CD8-positive, alpha-beta memory T cell (primary cell): Measurements from ENCODE around the gene PANX2. TPM values are rescaled to one million over a fixed set of nuclear protein-coding genes. Genes with fewer than 3 reads are reported as not detected.

Experiments used
- CTCF ChIA-PET: fragments of 350-600 bp; sonication (Branson Sonifier 250); formaldehyde crosslinking; loops from one replicate; lab custom pipeline; 2021; ENCODE audit warnings: antibody characterized with exemption; lab: Charles Lee
- POLR2A ChIA-PET: fragments of 350-600 bp; sonication (Branson Sonifier 250); formaldehyde crosslinking; loops from one replicate; lab custom pipeline; 2021; ENCODE audit warnings: antibody characterized with exemption; lab: Charles Lee
- DNase-seq, 5 donors: peaks; one replicate each; pipeline versions ENCODE4 v3.0.0 to v3.0.0-alpha.2; 2020 to 2022; ENCODE audit warnings: mixed read lengths in 1 of 5
- H3K27ac ChIP-seq: one replicate; pipeline ENCODE4 v1.7.0; 2013; ENCODE audit warnings: low read depth, mild to moderate bottlenecking, low read length, moderate library complexity
- H3K27me3 ChIP-seq: 2 replicates; pipeline ENCODE4 v1.7.0; 2013; ENCODE audit warnings: low read length, mild to moderate bottlenecking; ENCODE audit not compliant: insufficient read depth, poor library complexity, severe bottlenecking
- H3K36me3 ChIP-seq: 2 replicates; pipeline ENCODE4 v1.7.0; 2013; ENCODE audit warnings: mild to moderate bottlenecking, low read length, moderate library complexity; ENCODE audit not compliant: insufficient read depth
- H3K4me1 ChIP-seq: 2 replicates; pipeline ENCODE4 v1.7.0; 2013; ENCODE audit warnings: mild to moderate bottlenecking, low read length, moderate library complexity; ENCODE audit not compliant: insufficient read depth
- H3K4me3 ChIP-seq: 2 replicates; pipeline ENCODE4 v1.7.0; 2013; ENCODE audit warnings: mild to moderate bottlenecking, low read length
- H3K9me3 ChIP-seq: 2 replicates; pipeline ENCODE4 v1.7.0; 2013; ENCODE audit warnings: mild to moderate bottlenecking, low read length
- H3K27ac Mint-ChIP-seq, 8 donors: one replicate each; pipeline ENCODE4 v1.8.0; 2020 to 2021; ENCODE audit warnings: mixed read lengths in 8 of 8, mild to moderate bottlenecking in 6 of 8, inconsistent platforms in 3 of 8, moderate library complexity in 3 of 8
- H3K27me3 Mint-ChIP-seq, 2 donors: one replicate each; pipeline ENCODE4 v1.8.0; 2020 to 2021; ENCODE audit warnings: mixed read lengths in 2 of 2, mild to moderate bottlenecking in 1 of 2, moderate library complexity in 1 of 2
- H3K36me3 Mint-ChIP-seq, 3 donors: one replicate each; pipeline ENCODE4 v1.8.0; 2020 to 2021; ENCODE audit warnings: mixed read lengths in 3 of 3, inconsistent platforms in 1 of 3, mild to moderate bottlenecking in 1 of 3
- H3K4me1 Mint-ChIP-seq, 3 donors: one replicate each; pipeline ENCODE4 v1.8.0; 2020 to 2021; ENCODE audit warnings: mixed read lengths in 3 of 3, inconsistent platforms in 1 of 3, mild to moderate bottlenecking in 1 of 3
- H3K4me3 Mint-ChIP-seq, 7 donors: one replicate each; pipeline ENCODE4 v1.8.0; 2020 to 2021; ENCODE audit warnings: mixed read lengths in 7 of 7, mild to moderate bottlenecking in 6 of 7, moderate library complexity in 4 of 7, inconsistent platforms in 2 of 7
- H3K9me3 Mint-ChIP-seq, 5 donors: one replicate each; pipeline ENCODE4 v1.8.0; 2020 to 2022; ENCODE audit warnings: mixed read lengths in 5 of 5, mild to moderate bottlenecking in 3 of 5, moderate library complexity in 2 of 5, inconsistent platforms in 1 of 5
- polyA plus RNA-seq: library from polyadenylated mRNA; unstranded; fragments of 300-500 nt; fragmentation: Illumina TruSeq; gene quantifications from one replicate; pipeline ENCODE4 v1.2.3, GENCODE V29; 2021
- total RNA-seq, 2 experiments: library from RNA; stranded (reverse); gene quantifications; one replicate each; pipeline ENCODE4 v1.2.3, GENCODE V29; 2021

Gene PANX2, protein sequence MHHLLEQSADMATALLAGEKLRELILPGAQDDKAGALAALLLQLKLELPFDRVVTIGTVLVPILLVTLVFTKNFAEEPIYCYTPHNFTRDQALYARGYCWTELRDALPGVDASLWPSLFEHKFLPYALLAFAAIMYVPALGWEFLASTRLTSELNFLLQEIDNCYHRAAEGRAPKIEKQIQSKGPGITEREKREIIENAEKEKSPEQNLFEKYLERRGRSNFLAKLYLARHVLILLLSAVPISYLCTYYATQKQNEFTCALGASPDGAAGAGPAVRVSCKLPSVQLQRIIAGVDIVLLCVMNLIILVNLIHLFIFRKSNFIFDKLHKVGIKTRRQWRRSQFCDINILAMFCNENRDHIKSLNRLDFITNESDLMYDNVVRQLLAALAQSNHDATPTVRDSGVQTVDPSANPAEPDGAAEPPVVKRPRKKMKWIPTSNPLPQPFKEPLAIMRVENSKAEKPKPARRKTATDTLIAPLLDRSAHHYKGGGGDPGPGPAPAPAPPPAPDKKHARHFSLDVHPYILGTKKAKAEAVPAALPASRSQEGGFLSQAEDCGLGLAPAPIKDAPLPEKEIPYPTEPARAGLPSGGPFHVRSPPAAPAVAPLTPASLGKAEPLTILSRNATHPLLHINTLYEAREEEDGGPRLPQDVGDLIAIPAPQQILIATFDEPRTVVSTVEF
- total RNA-seq, result 1 to 10 TPM; 1.7 to 1.8 TPM
- polyA plus RNA-seq, result not detected

DNA sequence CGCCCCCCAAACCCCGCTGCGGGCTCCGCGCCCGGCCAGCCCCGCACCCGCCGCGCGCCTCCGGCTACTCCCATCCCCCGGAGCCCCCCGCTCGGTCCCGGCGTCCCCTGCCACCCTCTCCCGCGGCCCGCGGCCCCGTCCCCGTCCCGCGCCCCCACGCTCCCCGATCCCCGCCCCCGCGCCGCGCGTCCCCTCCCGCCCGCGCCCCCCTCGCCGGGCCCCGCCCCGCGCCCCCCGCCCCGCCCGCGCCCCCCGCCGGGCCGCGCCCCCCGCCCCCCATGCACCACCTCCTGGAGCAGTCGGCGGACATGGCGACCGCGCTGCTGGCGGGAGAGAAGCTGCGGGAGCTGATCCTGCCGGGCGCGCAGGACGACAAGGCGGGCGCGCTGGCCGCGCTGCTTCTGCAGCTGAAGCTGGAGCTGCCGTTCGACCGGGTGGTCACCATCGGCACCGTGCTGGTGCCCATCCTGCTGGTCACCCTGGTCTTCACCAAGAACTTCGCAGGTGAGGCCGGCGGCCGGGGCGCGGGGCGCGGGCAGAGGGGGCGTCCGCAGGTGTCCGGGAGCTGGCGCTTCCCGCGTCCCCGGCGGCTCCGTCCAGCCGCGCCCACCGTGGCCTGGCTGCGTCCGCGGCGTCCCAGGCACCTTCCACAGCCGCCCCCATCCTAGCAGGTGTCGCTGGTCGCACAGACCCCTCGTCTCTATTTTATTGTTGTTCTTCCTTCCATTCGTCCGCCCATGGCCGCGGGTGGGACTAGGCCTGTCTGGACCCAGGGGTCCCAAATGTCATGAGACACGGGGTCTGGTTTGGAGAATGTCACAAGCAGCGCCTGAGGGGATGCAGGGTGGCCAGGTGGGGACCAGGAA, at the start of gene PANX2:
PANX2 (plus strand) TSS at position 279 of the 866 bp plus-strand sequence; CDS start at position 279, 0 bp downstream.
- Histone ChIP-seq H3K9me3 (no peaks in the 10 kb centered on the region), H3K27ac (no peak within 1 kb of the TSS), H3K27me3 (peaks cover 4% of the 10 kb centered on the region), H3K4me1 (no peaks in the 10 kb centered on the region), H3K4me3 (no peak within 1 kb of the TSS), H3K36me3 (no peaks in the 10 kb centered on the region)
- H3K27me3 Mint-ChIP-seq, result peaks cover 32 to 36% of the 10 kb centered on the region in 2 donors
- H3K9me3 Mint-ChIP-seq, result no peaks in the 10 kb centered on the region
- H3K4me1 Mint-ChIP-seq, result peaks cover 0 to 11% (median 5%) of the 10 kb centered on the region in 3 donors
- ChIA-PET POLR2A (no interaction called here), CTCF (no interaction called here)
- peak within 1 kb of the TSS in 1 of 8 donors; percentile 43 for H3K27ac Mint-ChIP-seq
- H3K36me3 Mint-ChIP-seq, result no peaks in the 10 kb centered on the region
- peak within 1 kb of the TSS in 6 of 7 donors; percentile 59 to 83 (median 68) for H3K4me3 Mint-ChIP-seq
- DNase-seq, result peak in 1 of 5 donors; percentile 49

DNA sequence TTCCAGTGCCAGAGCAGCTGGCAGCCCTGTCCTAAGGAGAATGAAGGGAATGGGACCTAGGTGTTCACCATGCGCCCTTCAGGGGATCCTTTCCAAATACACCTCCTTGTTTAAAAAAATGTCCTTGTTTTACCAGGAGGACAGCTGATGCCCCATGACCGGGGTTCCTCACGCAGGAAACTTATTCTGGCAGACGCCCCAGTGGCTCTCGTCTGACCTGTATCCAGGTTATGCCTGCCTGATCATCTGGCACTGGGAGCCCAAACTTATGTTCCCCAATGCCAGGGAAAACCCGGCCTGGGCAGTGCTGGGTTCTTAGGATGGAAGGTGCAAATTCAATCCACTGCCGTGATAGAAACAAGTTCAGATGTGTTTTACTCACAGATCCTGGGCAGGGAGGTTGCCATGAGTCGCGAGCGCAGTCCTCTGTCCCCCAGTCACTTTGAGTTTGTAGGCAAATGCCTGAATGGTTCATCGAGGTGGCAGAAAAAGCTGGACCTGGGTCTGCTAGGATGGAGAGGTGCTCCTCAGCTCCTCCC, 49.3 kb upstream of the PANX2 start:
- H3K36me3 ChIP-seq, result no peaks in the 10 kb centered on the region
- Mint-ChIP-seq H3K27ac (no peak overlapping the region), H3K9me3 (peaks cover 18 to 25% (median 21%) of the 10 kb centered on the region in 5 donors), H3K27me3 (peaks cover 22 to 28% of the 10 kb centered on the region in 2 donors), H3K36me3 (peaks cover 0 to 24% (median 2%) of the 10 kb centered on the region in 3 donors), H3K4me1 (no peaks in the 10 kb centered on the region), H3K4me3 (no peak overlapping the region)
- ChIA-PET CTCF (no interaction called here), POLR2A (no interaction called here)
- H3K4me3 ChIP-seq, result no peak overlapping the region
- no peaks in the 10 kb centered on the region for H3K27me3 ChIP-seq
- H3K27ac ChIP-seq, result no peak overlapping the region
- DNase-seq, result no peak
- no peaks in the 10 kb centered on the region for H3K9me3 ChIP-seq
- no peaks in the 10 kb centered on the region for H3K4me1 ChIP-seq

DNA sequence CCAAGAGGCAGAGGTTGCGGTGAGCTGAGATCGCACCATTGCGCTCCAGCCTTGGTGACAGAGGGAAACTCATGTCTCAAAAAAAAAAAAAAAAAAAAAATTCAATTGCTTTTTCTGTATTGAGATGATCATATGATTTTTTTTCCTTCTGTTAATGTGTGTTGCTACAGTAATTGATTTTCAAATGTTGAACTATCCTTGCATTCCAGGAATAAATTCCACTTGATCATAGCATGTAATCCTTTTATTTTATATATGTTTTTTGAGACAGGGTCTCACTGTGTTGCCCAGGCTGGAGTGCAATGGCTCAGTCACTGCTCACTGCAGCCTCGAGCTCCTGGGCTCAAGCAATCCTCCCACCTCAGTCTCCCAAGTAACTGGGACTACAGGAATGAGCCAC, 47.4 kb upstream of the PANX2 start:
- H3K36me3 ChIP-seq, result no peaks in the 10 kb centered on the region
- Mint-ChIP-seq H3K27ac (no peak overlapping the region), H3K9me3 (peaks cover 18 to 25% (median 21%) of the 10 kb centered on the region in 5 donors), H3K4me3 (no peak overlapping the region), H3K27me3 (peaks cover 24 to 38% of the 10 kb centered on the region in 2 donors), H3K36me3 (peaks cover 0 to 24% (median 2%) of the 10 kb centered on the region in 3 donors), H3K4me1 (no peaks in the 10 kb centered on the region)
- H3K4me3 ChIP-seq, result no peak overlapping the region
- H3K9me3 ChIP-seq, result no peaks in the 10 kb centered on the region
- ChIA-PET CTCF (no interaction called here), POLR2A (no interaction called here)
- H3K27me3 ChIP-seq, result no peaks in the 10 kb centered on the region
- H3K27ac ChIP-seq, result no peak overlapping the region
- no peaks in the 10 kb centered on the region for H3K4me1 ChIP-seq
- DNase-seq, result no peak

DNA sequence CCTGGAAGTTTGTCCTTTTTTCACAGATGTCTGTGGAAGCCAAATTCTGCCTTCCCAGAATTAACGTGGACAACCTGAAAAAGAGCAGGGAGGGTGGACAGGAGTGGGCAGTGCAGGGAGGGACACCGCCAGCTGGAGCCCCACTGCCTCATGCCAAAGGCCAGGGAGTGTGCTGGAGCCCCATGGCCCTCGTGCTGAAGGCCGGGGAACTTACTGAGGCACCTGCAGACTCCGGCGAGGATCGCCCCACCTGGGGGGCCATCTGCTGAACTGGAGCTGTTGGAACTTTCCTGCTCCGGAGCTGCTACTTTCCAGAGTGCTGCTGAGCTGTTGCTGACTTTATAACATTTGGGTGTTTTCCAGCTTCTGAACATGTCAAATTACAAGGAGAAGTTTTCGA, 45.5 kb upstream of the PANX2 start:
- no peak for DNase-seq
- H3K36me3 Mint-ChIP-seq, result peaks cover 0 to 24% (median 2%) of the 10 kb centered on the region in 3 donors
- peaks cover 18 to 25% (median 21%) of the 10 kb centered on the region in 5 donors for H3K9me3 Mint-ChIP-seq
- Histone ChIP-seq H3K9me3 (no peaks in the 10 kb centered on the region), H3K27ac (no peak overlapping the region), H3K4me1 (no peaks in the 10 kb centered on the region), H3K27me3 (no peaks in the 10 kb centered on the region), H3K4me3 (no peak overlapping the region), H3K36me3 (no peaks in the 10 kb centered on the region)
- CTCF ChIA-PET, result no interaction called here
- POLR2A ChIA-PET, result interaction anchor here (0.6 kb wide), 1 partner anchor 8 kb away, joined by 9 read pairs; no protein-coding TSS in a partner anchor
- H3K4me1 Mint-ChIP-seq, result no peaks in the 10 kb centered on the region
- peaks cover 27 to 50% of the 10 kb centered on the region in 2 donors for H3K27me3 Mint-ChIP-seq
- no peak overlapping the region for H3K4me3 Mint-ChIP-seq
- no peak overlapping the region for H3K27ac Mint-ChIP-seq

DNA sequence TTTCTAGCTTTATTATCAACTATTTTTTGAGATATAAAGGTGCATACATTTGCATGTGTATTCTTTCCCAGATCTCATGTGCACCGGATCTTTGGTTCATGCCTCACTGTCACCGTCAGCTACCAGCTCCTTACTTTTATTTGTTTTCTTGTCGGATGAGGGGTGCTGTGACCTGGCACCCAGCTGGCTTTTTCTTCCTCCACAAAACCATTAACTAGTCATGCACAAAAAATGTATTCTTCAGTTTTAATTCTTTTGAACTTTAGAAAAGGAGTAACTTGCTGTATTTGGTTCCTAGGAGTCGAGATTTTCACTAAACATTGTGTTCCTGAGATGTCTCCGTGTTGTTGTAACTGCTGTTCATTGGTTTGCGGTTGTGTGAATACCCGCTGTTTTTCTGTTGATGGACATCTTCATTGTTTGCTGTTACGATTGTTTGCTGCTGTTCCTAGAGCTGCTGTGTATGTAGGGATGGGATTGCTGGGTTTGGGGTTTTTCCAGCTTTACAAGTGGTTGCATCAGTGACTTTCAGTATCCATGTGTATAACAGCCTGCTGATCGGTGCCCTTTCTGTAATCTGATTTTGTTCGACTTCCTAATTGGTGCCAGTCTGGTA, 41.3 kb upstream of the PANX2 start:
- H3K4me3 ChIP-seq, result no peak overlapping the region
- Mint-ChIP-seq H3K27ac (no peak overlapping the region), H3K4me1 (no peaks in the 10 kb centered on the region), H3K27me3 (peaks cover 35 to 61% of the 10 kb centered on the region in 2 donors), H3K4me3 (no peak overlapping the region), H3K9me3 (peaks cover 3 to 12% (median 5%) of the 10 kb centered on the region in 5 donors), H3K36me3 (peaks cover 0 to 3% (median 0%) of the 10 kb centered on the region in 3 donors)
- ChIA-PET CTCF (no interaction called here), POLR2A (no interaction called here)
- H3K27me3 ChIP-seq, result peaks cover 3% of the 10 kb centered on the region
- no peaks in the 10 kb centered on the region for H3K9me3 ChIP-seq
- no peak overlapping the region for H3K27ac ChIP-seq
- no peak for DNase-seq
- H3K36me3 ChIP-seq, result no peaks in the 10 kb centered on the region
- no peaks in the 10 kb centered on the region for H3K4me1 ChIP-seq

DNA sequence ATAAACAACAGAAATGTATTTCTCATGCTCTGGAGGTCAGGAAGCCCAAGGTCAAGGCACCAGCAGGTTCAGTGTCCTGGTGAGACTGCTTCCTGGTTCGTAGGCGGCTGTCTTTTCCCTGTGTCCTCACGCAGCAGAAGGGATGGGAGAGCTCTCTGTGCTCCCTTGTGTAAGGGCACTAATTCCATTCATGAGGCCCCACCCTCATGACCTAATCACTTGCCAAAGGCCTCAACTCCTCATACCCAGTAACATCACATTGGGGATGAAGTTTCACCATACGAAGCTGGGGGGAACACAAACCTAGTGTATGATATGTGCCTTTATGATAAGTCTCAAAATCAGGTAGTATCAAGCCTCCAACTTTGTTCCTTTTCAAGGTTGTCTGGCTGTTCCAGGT, 38.6 kb upstream of the PANX2 start:
- Mint-ChIP-seq H3K36me3 (no peaks in the 10 kb centered on the region), H3K9me3 (peaks cover 0 to 3% (median 0%) of the 10 kb centered on the region in 5 donors), H3K27me3 (peaks cover 29 to 66% of the 10 kb centered on the region in 2 donors), H3K27ac (no peak overlapping the region), H3K4me1 (no peaks in the 10 kb centered on the region), H3K4me3 (no peak overlapping the region)
- peaks cover 3% of the 10 kb centered on the region for H3K27me3 ChIP-seq
- no peaks in the 10 kb centered on the region for H3K4me1 ChIP-seq
- H3K4me3 ChIP-seq, result no peak overlapping the region
- H3K36me3 ChIP-seq, result no peaks in the 10 kb centered on the region
- ChIA-PET POLR2A (no interaction called here), CTCF (no interaction called here)
- no peaks in the 10 kb centered on the region for H3K9me3 ChIP-seq
- no peak overlapping the region for H3K27ac ChIP-seq
- DNase-seq, result no peak

DNA sequence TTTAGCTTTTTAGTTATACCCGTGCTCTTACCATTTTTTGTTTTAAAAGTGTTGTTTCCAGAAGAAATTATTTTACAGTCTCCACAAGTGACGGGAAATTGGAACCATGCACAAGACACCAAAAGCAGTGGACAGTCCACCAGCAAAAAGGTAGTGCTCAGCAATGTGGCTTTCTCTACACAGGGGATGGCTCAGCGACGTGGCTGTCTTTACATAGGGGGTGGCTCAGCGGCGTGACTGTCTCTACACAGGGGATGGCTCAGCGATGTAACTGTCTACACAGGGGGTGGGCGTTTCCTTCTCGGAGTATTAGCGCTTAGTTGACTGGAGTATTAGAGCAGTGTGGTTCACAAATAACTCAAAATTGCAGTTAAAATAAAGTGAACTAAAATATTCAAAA, 36.0 kb upstream of the PANX2 start:
- Mint-ChIP-seq H3K4me1 (no peaks in the 10 kb centered on the region), H3K9me3 (peaks cover 0 to 3% (median 0%) of the 10 kb centered on the region in 5 donors), H3K27ac (no peak overlapping the region), H3K36me3 (no peaks in the 10 kb centered on the region), H3K27me3 (peaks cover 27 to 63% of the 10 kb centered on the region in 2 donors), H3K4me3 (no peak overlapping the region)
- POLR2A ChIA-PET, result no interaction called here
- no peak overlapping the region for H3K27ac ChIP-seq
- peaks cover 3% of the 10 kb centered on the region for H3K27me3 ChIP-seq
- H3K4me1 ChIP-seq, result no peaks in the 10 kb centered on the region
- CTCF ChIA-PET, result no interaction called here
- no peak overlapping the region for H3K4me3 ChIP-seq
- no peaks in the 10 kb centered on the region for H3K36me3 ChIP-seq
- no peaks in the 10 kb centered on the region for H3K9me3 ChIP-seq
- no peak for DNase-seq
